Uterus (tissue), 2 donors: ENCODE results near the gene MATN3.

Experiments used
- CTCF ChIP-seq, 4 experiments: fragments of 200-600 bp in 2 of 4; fragments of 450-650 bp in 2 of 4; sonication (generic) in 2 of 4; IDR thresholded peaks; one replicate each; pipeline ENCODE4 v1.5.1; 2016 to 2019; ENCODE audit warnings: antibody characterized with exemption in 4 of 4, mild to moderate bottlenecking in 2 of 4, moderate library complexity in 1 of 4
- POLR2A ChIP-seq, 2 donors: fragments of 450-650 bp; IDR thresholded peaks; one replicate each; pipeline ENCODE4 v1.6.1; 2016; ENCODE audit warnings: antibody characterized with exemption in 2 of 2, mild to moderate bottlenecking in 1 of 2, moderate library complexity in 1 of 2

GRCh38 chr2:20027705-20028434 is 15.4 kb upstream of the MATN3 start:
- no peak for TF ChIP-seq CTCF (IDR thresholded peaks at IDR 0.05)
- TF ChIP-seq POLR2A (IDR thresholded peaks at IDR 0.05), result no peak
